Measurements from ENCODE around the gene KCNQ1OT1.

GRCh38 chr11:2593393-2593950 lies 106.3 kb downstream of the KCNQ1OT1 start:
- no peak for TF ChIP-seq CTCF (IDR thresholded peaks at IDR 0.05; ENCODE audit: poor library complexity)
- TF ChIP-seq EZH2 (IDR thresholded peaks at IDR 0.05; ENCODE audit: borderline replicate concordance), result no peak
- TF ChIP-seq EZH2phosphoT487 (IDR thresholded peaks at IDR 0.05; ENCODE audit: low read depth, severe bottlenecking, unreplicated experiment), result no peak

Data from hepatocyte (in vitro differentiated cells).